HG02678 (cell line): ENCODE data around the gene SAMHD1.
A peak's percentile ranks its signal among the peaks of the same experiment; 100 is the strongest.
"Not testable (repeated sequence)": the region's sequence is repeated elsewhere in the genome, so short reads cannot be mapped to it uniquely, and the experiment has no call there.

ENCODE experiments used
- ATAC-seq: cut with Tn5 transposase; IDR thresholded peaks from one replicate; pipeline ENCODE4 v1.9.1; 2021; ENCODE audit warnings: mild to moderate bottlenecking, moderate library complexity; ENCODE audit not compliant: unreplicated experiment

SAMHD1 gene

GRCh38 chr20:36875702-36876472 lies 75.6 kb downstream of the SAMHD1 start, which contains the start of gene TLDC2:
TLDC2 (plus strand) TSS chr20:36876138; CDS start chr20:36876175, 37 bp downstream.
- ATAC-seq: no peak

DNA sequence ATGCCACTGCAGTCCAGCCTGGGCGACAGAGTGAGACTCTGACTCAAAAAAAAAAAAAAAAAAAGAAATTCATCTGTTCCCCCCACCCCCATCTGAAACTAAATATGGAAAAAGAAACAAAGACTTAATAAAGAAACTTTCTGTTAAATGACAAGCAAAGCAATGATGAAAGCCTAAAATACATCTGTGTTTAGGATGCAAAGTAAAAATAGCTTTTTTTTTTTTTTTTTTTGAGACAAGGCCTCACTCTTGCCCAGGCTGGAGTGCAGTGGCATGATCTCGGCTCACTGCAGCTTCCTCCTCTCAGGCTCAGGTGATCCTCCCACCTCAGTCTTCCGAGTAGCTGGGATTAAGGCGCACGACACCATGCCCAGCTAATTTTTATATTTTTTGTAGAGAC lies 76.4 kb downstream of the SAMHD1 start:
- not testable (repeated sequence) for ATAC-seq

DNA sequence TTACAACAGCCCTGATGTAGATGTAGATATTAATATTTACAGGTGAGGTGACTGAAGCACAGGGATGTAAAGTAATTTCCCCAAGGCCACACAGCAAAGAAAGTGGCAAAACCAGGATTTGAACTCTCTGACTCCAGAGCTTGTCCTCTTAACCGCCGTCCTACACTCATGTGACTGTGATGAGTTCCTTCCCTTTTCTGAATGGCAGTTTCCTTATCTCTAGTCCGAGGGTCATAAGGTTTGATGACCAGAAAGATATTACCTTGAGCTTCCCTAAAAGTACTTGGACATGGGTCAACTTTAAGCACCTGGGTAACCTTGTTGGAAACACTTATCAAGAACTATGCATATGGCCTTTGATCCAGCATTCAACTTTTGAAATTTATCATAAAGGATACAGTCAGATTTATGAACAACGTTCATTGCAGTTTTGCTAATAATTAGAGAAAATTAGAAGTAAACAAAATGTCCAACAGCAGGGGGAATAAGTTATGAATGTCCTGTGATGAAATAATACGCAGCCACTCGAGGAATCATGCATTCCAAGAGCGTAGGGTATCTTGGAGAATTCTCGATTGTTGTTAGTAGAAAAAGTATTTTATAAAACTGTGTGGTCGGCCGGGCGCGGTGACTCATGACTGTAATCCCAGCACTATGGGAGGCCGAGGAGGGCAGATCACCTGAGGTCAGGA lies 77.9 kb downstream of the SAMHD1 start:
- no peak for ATAC-seq

- no peak for ATAC-seq
Measured at GRCh38 chr20:36872852-36873251, 78.7 kb downstream of the SAMHD1 start.

GRCh38 chr20:36871640-36872570 lies 79.6 kb downstream of the SAMHD1 start:
- no peak for ATAC-seq

DNA sequence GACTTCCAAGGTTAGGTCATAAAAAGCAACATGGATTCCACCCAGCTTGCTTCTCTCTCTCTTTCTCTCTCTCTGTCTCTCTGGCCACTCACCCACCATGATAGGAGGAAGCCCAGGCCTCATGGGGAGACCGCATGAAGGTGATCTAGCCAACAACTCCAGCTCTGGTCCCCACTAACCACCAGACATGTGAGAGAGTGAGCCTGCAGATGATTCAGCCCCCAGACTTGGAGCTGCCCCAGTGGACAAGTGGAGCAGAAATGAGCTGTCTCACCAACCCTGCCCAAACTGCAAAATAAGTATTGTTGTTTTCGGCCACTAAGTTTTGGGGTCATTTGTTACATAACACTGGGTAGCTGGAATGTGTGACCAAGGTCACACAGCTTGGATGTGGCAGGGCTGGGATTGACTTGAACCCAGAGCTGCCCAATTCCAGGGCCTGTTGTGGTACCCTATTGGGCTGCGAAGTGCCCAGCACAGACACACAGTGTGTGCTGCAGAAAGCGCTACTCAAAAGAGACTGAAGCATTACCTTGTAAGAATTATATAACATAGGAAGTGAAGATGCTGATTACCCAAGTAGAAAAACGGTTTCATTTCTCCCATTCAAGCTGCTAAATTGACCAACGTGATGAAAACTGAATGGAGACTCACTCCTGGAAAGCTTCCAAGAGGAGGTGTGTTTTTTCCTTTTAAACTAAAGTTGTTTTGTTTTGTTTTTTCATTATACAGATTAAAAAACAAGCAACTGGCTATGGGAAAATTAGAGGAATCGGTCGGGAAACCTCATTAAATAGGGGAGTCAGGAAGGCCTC lies 84.6 kb downstream of the SAMHD1 start:
- ATAC-seq: no peak

- ATAC-seq: no peak
Measured at GRCh38 chr20:36866164-36866563, 85.3 kb downstream of the SAMHD1 start.

GRCh38 chr20:36865861-36866149 lies 85.7 kb downstream of the SAMHD1 start:
- no peak for ATAC-seq

GRCh38 chr20:36865076-36865860 lies 86.2 kb downstream of the SAMHD1 start:
- ATAC-seq: no peak

DNA sequence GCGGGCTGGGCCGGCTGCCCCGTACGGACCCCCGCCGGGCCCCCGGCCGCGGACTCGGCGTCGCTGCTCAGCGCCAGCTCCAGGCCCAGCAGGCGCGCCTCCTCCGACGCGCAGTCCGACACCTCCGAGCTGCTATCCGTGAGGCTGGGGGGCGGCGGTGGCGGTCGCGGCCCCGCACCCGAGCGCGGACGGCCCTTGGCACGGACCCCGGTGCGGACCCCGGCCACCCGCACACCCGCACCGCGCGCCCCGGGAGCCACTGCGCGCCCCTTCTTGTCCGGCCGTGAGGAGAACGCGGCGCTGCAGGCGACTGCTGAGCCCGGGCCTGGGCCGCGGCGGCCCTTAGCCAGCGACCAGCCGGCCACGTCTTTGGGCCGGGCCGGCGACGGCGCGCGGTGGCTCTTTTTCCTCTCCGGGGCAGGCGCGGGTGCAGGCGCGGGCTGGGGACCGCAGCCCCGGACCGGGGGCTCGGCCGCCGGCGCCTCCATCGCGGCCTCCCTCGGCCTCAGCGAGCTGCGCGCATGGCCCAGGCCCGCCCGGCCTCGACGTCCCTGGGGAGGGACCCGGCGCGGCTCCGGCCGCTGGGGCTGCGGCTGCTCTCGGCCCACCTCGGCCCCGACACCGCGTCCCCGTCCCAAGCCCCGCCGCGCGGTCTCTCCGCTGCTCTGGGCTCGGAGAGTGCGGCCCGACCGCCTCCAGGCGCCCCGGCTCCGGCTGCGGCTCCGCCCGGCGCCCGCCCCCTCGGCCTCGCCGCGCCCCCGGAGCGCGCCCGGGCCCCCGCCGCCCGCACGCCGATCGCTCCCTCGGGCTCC lies 88.4 kb downstream of the SAMHD1 start:
- peak; percentile 48 for ATAC-seq

DNA sequence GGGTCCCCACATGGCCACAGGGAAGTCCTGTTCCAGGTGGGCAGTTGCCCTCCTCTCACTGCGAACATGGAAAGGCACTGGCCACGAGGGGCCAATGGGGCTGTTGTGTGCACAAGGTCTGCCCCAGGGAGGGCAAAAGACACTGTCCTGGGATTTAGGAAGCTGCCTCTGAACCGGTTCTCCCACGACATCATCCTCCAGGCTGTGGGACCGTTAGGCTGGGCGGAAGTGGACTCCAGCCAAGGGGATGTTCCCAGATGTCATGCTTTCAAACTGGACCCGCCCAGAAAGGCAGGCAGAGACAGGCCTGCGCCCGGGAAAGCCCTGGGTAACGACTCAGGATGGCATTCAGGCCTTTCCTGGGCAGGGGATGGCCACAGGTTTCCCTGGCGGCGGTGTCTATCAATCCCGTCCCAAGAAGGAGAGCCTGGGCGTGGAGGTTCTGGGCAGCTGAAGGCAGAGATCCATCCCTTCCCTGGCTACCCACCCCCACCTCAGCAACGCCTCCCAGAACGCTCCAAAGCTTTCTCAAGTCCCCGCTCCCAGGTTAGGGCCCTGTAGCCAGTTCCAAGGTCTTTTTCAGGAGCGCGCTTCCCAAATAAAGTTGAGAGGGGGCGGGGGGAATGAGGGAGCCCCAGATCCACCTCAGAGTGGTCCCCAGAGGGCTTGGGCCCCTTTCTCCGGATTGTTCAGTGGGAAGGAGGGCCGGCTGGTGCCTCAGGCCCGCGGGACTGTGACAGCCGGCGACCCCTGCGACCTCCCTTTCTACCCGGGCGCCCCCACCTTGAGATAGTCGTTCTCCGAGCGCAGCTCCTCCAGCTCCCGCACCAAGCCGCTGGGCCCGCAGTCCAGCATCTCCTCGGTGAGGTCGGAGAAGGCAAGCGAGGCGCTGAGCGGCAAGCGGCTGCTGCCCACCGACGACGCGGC lies 89.4 kb downstream of the SAMHD1 start:
- no peak for ATAC-seq

DNA sequence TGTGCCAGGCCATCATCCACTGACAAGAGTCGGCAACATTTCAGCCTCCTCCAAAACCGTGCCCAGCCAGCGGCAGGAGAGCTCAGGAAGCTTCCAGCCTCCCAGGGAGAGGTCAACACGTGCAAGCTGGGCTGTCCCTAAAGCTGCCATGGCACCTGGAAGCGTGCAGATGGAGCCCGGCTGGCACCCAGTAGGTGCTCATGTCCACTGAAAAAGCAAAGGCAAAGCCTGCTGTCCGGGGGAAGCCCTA lies 90.0 kb downstream of the SAMHD1 start:
- ATAC-seq: no peak

- ATAC-seq: no peak
Measured at GRCh38 chr20:36860811-36861624, 90.5 kb downstream of the SAMHD1 start.

DNA sequence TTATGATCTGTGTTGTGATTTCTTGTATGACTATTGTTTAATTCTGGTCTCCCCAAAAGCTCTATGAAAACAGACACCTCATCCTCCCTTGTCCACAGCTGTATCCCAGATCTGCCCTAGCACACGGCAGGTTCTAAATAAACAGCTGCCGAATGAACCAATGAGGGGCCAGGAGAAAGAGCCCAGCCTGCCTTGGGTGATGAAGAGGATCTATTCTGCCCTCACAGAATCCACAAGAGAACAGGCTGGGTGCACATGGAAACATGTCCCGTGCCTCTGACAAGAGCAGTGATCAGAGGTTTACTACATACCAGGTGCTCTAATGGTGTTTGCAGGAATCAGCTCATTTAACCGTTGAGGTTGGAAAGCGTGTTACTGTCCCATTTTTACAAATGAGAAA lies 91.2 kb downstream of the SAMHD1 start:
- no peak for ATAC-seq

DNA sequence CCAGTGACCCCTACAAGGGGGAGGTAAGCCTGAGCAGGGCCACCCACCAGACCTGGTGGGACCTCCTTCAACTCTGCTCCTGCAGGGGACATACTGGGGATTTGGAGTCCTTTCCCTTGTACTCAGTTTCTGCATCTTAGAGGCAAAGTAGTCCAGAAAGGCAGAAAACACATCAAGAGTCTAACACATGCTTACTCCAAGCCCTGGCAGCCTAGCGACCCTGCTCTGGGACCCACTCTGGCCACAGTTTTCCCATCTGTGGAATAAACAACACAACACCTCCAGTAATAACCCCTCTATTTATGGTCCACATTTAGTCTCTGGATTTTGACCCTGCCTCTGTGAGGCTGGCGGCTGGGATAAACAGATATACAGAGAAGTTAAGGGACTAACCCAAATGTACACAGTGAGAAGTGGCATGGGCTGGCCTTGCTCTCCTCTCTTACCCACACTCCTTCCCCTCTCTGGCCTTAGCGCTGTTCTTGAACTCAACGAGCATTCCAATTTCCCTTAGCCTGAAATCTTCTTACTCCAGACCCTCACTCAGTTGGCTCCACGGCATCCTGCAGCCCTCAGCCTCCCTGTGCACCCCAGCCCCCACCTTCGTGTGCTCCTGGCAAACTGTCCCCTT lies 91.7 kb downstream of the SAMHD1 start:
- no peak for ATAC-seq

- ATAC-seq: no peak
Measured at GRCh38 chr20:36859282-36859555, 92.3 kb downstream of the SAMHD1 start.
